Middle frontal gyrus (tissue), 1 donor: ENCODE results near the gene CD2AP.

Source experiments
- DNase-seq: peaks from one replicate; pipeline ENCODE4 v3.0.0-alpha.2; 2015; ENCODE audit warnings: low spot score; ENCODE audit errors: extremely low spot score

Gene CD2AP

DNA sequence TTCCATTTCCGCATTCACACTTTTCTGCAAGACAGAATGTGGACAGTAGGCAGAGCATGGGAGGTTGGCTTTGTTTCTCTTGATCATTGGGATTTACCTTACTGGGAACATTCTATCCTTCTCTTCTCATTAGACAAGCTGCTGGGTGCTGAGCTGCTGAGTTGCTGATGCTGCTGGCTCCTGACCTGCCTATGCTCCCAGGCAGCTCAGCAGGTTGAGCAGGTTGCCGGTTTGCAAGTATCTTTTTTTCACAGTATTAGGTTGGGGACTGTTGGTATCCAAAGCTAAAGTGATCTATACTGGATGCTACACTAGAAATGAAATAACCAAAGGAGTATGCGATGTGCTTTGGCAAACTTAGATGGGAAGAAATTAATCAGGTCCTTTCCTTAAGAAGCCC, 197.1 kb downstream of the CD2AP start:
- no peak for DNase-seq
